ENCODE results near the gene PPP1R3E.
"Not testable (repeated sequence)": the region's sequence is repeated elsewhere in the genome, so short reads cannot be mapped to it uniquely, and the experiment has no call there.

Gene PPP1R3E

DNA sequence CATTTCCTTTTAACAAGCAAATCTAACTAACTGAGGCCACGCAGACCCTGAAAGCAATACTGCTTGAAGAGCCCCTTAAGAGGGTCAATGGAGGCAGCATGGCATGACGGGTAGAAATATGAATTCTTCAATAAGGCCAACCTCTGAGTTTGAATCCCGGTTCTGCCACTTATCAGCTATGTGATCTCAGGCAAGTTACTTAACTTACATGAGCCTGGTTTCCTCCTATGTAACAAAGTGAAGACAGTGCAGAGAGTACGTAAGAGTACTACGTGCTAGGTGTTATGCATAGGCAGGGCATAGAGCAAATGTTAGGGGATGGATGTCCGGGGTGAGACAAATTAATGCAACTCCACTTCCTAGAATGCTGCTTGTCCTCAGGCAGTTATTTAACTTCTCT, 21.4 kb downstream of the PPP1R3E start:
- no peaks in the 10 kb centered on the region for H3K9me3 ChIP-seq (ENCODE audit: insufficient read depth, low read depth, low read length)
- H3K9ac ChIP-seq (ENCODE audit: low read depth, low read length, poor library complexity, severe bottlenecking) = no peak overlapping the region
- TF ChIP-seq, protein P1, sequence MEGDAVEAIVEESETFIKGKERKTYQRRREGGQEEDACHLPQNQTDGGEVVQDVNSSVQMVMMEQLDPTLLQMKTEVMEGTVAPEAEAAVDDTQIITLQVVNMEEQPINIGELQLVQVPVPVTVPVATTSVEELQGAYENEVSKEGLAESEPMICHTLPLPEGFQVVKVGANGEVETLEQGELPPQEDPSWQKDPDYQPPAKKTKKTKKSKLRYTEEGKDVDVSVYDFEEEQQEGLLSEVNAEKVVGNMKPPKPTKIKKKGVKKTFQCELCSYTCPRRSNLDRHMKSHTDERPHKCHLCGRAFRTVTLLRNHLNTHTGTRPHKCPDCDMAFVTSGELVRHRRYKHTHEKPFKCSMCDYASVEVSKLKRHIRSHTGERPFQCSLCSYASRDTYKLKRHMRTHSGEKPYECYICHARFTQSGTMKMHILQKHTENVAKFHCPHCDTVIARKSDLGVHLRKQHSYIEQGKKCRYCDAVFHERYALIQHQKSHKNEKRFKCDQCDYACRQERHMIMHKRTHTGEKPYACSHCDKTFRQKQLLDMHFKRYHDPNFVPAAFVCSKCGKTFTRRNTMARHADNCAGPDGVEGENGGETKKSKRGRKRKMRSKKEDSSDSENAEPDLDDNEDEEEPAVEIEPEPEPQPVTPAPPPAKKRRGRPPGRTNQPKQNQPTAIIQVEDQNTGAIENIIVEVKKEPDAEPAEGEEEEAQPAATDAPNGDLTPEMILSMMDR (conservative IDR thresholded peaks at IDR 0.05; ENCODE audit: low read length) = no peak
- no peak for TF ChIP-seq EZH2phosphoT487 (IDR thresholded peaks at IDR 0.05; ENCODE audit: borderline replicate concordance)
- no peaks in the 10 kb centered on the region for H4K20me1 ChIP-seq (ENCODE audit: insufficient read depth, low read length, poor library complexity, severe bottlenecking)
- H3K79me2 ChIP-seq (ENCODE audit: insufficient read depth, low read length) = peaks cover 20% of the 10 kb centered on the region; the same call in 1 of the 2 replicates
- H3K4me3 ChIP-seq (ENCODE audit: low read length, poor library complexity, severe bottlenecking) = no peak overlapping the region
- H3K27me3 ChIP-seq (ENCODE audit: insufficient read depth, low read length, poor library complexity, severe bottlenecking) = no peaks in the 10 kb centered on the region
- H3K36me3 ChIP-seq (ENCODE audit: insufficient read depth, low read length) = no peaks in the 10 kb centered on the region
- no peak overlapping the region for H2AFZ ChIP-seq (ENCODE audit: low read length)
- peaks cover 17% of the 10 kb centered on the region for H3K4me1 ChIP-seq (ENCODE audit: insufficient read depth, low read length, poor library complexity, severe bottlenecking)
- H3K9me2 ChIP-seq (replicated peaks; ENCODE audit: low read depth, low read length) = no peaks in the 10 kb centered on the region
- H3F3A ChIP-seq (ENCODE audit: low read depth) = no peaks in the 10 kb centered on the region; the same call in 1 of the 2 replicates
- no peak overlapping the region for H3K4me2 ChIP-seq (ENCODE audit: low read depth, low read length, poor library complexity, severe bottlenecking)

DNA sequence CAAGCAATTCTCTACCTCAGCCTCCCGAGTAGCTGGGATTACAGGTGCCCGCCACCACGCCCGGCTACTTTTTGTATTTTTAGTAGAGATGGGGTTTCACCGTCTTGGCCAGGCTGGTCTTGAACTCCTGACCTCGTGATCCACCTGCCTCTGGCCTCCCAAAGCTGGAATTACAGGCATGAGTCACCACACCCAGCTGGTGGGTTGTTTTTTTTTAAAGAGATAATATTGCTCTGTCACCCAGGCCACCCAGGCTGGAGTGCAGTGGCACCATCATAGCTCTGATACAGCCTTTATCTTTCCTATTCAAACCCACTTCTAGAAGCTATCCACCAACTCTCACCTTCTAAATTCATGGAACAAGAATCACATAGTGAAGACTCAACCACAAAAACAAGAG, 24.7 kb downstream of the PPP1R3E start:
- not testable (repeated sequence) for H3K4me1 ChIP-seq (ENCODE audit: insufficient read depth, low read length, poor library complexity, severe bottlenecking); H3K9me3 ChIP-seq (ENCODE audit: insufficient read depth, low read depth, low read length); H3K36me3 ChIP-seq (ENCODE audit: insufficient read depth, low read length); H4K20me1 ChIP-seq (ENCODE audit: insufficient read depth, low read length, poor library complexity, severe bottlenecking); H3K4me3 ChIP-seq (ENCODE audit: low read length, poor library complexity, severe bottlenecking); H3K27me3 ChIP-seq (ENCODE audit: insufficient read depth, low read length, poor library complexity, severe bottlenecking); H3K79me2 ChIP-seq (ENCODE audit: insufficient read depth, low read length); H3K9ac ChIP-seq (ENCODE audit: low read depth, low read length, poor library complexity, severe bottlenecking); H3K4me2 ChIP-seq (ENCODE audit: low read depth, low read length, poor library complexity, severe bottlenecking); H2AFZ ChIP-seq (ENCODE audit: low read length); H3K9me2 ChIP-seq (replicated peaks; ENCODE audit: low read depth, low read length); H3F3A ChIP-seq (ENCODE audit: low read depth)

DNA sequence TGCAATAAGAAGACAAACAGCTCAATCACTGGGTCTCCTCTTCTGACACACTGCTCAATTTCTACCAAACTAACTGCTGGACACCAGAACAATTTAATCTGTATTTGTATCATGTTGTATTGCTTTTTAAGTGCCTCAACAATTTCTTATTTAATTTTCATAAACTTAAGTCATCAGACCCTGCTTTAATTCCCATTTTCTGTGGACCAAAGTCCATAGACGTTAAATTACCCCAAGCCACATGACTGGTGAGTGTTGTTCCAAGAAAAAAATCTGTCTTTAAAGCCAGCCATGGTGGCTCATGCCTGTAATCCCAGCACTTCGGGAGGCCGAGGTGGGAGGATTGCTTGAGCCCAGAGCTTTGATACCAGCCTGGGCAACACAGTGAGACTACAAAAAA, 25.5 kb downstream of the PPP1R3E start:
- Histone ChIP-seq H3K4me3 (ENCODE audit: low read length, poor library complexity, severe bottlenecking) (no peak overlapping the region), H3F3A (ENCODE audit: low read depth) (no peaks in the 10 kb centered on the region; the same call in 1 of the 2 replicates), H3K27me3 (ENCODE audit: insufficient read depth, low read length, poor library complexity, severe bottlenecking) (no peaks in the 10 kb centered on the region), H2AFZ (ENCODE audit: low read length) (no peak overlapping the region), H4K20me1 (ENCODE audit: insufficient read depth, low read length, poor library complexity, severe bottlenecking) (no peaks in the 10 kb centered on the region), H3K9me3 (ENCODE audit: insufficient read depth, low read depth, low read length) (no peaks in the 10 kb centered on the region), H3K9me2 (replicated peaks; ENCODE audit: low read depth, low read length) (no peaks in the 10 kb centered on the region), H3K4me1 (ENCODE audit: insufficient read depth, low read length, poor library complexity, severe bottlenecking) (peaks cover 3% of the 10 kb centered on the region), H3K79me2 (ENCODE audit: insufficient read depth, low read length) (no peaks in the 10 kb centered on the region), H3K36me3 (ENCODE audit: insufficient read depth, low read length) (no peaks in the 10 kb centered on the region), H3K4me2 (ENCODE audit: low read depth, low read length, poor library complexity, severe bottlenecking) (no peak overlapping the region), H3K9ac (ENCODE audit: low read depth, low read length, poor library complexity, severe bottlenecking) (no peak overlapping the region)
- TF ChIP-seq, protein P1 (conservative IDR thresholded peaks at IDR 0.05; ENCODE audit: low read length) = no peak
- TF ChIP-seq EZH2phosphoT487 (IDR thresholded peaks at IDR 0.05; ENCODE audit: borderline replicate concordance) = no peak

DNA sequence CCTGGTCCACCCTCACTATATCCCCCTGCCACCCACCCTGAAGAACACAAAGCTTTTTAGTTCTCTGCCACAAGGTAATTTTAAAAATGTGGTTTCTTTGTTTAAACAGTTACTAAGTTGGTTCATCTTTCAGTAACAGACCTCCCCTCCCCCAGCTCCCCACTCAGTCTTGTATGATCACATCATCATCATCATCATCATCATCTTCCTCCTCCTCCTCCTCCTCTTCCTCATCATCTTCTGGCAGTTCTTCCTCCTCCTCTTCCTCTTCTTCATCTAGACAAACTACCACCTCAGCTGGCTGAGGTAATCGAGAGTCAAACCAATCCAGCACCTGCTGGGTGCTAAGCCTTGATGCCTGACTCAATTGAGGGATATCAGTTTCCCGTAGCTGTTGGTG, 27.2 kb downstream of the PPP1R3E start:
- H3K9ac ChIP-seq (ENCODE audit: low read depth, low read length, poor library complexity, severe bottlenecking) = no peak overlapping the region
- H3K4me3 ChIP-seq (ENCODE audit: low read length, poor library complexity, severe bottlenecking) = no peak overlapping the region
- H3K9me3 ChIP-seq (ENCODE audit: insufficient read depth, low read depth, low read length) = no peaks in the 10 kb centered on the region
- TF ChIP-seq, protein P1 (conservative IDR thresholded peaks at IDR 0.05; ENCODE audit: low read length) = no peak
- TF ChIP-seq EZH2phosphoT487 (IDR thresholded peaks at IDR 0.05; ENCODE audit: borderline replicate concordance) = no peak
- H2AFZ ChIP-seq (ENCODE audit: low read length) = no peak overlapping the region
- H3K27me3 ChIP-seq (ENCODE audit: insufficient read depth, low read length, poor library complexity, severe bottlenecking) = no peaks in the 10 kb centered on the region
- no peaks in the 10 kb centered on the region for H3F3A ChIP-seq (ENCODE audit: low read depth)
- no peak overlapping the region for H3K4me2 ChIP-seq (ENCODE audit: low read depth, low read length, poor library complexity, severe bottlenecking)
- H3K9me2 ChIP-seq (replicated peaks; ENCODE audit: low read depth, low read length) = no peaks in the 10 kb centered on the region
- H3K36me3 ChIP-seq (ENCODE audit: insufficient read depth, low read length) = no peaks in the 10 kb centered on the region
- H3K79me2 ChIP-seq (ENCODE audit: insufficient read depth, low read length) = no peaks in the 10 kb centered on the region
- peaks cover 3% of the 10 kb centered on the region for H3K4me1 ChIP-seq (ENCODE audit: insufficient read depth, low read length, poor library complexity, severe bottlenecking)
- no peaks in the 10 kb centered on the region for H4K20me1 ChIP-seq (ENCODE audit: insufficient read depth, low read length, poor library complexity, severe bottlenecking)

Data from Loucy (cell line).